Measurements from ENCODE around the gene GLI3.

DNA sequence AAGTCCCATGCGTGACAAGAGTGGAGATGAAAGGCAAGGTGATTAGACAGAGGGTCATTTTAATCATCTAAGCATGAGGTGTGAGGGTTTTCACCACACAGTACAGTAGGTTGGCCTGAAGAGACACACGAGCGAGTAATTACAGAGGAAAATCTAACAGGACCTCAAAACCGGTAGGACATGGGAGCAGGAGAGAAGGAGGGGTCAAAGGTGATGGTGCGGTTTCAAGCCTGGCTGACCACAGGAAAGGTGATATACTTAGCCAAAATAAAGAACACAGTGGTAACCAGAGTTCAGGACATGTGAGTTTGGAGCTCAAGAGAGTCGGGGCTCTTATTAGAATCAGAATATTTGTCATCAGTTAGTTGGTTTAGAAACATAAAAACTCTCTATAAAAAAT, 20.0 kb downstream of the GLI3 start:
- TF ChIP-seq, protein P1, sequence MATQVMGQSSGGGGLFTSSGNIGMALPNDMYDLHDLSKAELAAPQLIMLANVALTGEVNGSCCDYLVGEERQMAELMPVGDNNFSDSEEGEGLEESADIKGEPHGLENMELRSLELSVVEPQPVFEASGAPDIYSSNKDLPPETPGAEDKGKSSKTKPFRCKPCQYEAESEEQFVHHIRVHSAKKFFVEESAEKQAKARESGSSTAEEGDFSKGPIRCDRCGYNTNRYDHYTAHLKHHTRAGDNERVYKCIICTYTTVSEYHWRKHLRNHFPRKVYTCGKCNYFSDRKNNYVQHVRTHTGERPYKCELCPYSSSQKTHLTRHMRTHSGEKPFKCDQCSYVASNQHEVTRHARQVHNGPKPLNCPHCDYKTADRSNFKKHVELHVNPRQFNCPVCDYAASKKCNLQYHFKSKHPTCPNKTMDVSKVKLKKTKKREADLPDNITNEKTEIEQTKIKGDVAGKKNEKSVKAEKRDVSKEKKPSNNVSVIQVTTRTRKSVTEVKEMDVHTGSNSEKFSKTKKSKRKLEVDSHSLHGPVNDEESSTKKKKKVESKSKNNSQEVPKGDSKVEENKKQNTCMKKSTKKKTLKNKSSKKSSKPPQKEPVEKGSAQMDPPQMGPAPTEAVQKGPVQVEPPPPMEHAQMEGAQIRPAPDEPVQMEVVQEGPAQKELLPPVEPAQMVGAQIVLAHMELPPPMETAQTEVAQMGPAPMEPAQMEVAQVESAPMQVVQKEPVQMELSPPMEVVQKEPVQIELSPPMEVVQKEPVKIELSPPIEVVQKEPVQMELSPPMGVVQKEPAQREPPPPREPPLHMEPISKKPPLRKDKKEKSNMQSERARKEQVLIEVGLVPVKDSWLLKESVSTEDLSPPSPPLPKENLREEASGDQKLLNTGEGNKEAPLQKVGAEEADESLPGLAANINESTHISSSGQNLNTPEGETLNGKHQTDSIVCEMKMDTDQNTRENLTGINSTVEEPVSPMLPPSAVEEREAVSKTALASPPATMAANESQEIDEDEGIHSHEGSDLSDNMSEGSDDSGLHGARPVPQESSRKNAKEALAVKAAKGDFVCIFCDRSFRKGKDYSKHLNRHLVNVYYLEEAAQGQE (IDR thresholded peaks at IDR 0.05; ENCODE audit: insufficient read depth in 1 of 2, low read depth in 2 of 2, low read length in 2 of 2), result no peak
- no peak for TF ChIP-seq TAF1 (IDR thresholded peaks at IDR 0.05; ENCODE audit: borderline replicate concordance, insufficient read depth, low read length)
- no peak for TF ChIP-seq SIN3A (IDR thresholded peaks at IDR 0.05; ENCODE audit: borderline replicate concordance, insufficient read depth, low read length)
- TF ChIP-seq POLR2AphosphoS5 (IDR thresholded peaks at IDR 0.05; ENCODE audit: low read depth, low read length), result no peak
- no peak for TF ChIP-seq FOXP2 (optimal IDR thresholded peaks at IDR 0.05; ENCODE audit: borderline replicate concordance, extremely low read depth, extremely low read length, insufficient read depth)
